Measurements from ENCODE around the gene DNAJC27.

Gene DNAJC27

DNA sequence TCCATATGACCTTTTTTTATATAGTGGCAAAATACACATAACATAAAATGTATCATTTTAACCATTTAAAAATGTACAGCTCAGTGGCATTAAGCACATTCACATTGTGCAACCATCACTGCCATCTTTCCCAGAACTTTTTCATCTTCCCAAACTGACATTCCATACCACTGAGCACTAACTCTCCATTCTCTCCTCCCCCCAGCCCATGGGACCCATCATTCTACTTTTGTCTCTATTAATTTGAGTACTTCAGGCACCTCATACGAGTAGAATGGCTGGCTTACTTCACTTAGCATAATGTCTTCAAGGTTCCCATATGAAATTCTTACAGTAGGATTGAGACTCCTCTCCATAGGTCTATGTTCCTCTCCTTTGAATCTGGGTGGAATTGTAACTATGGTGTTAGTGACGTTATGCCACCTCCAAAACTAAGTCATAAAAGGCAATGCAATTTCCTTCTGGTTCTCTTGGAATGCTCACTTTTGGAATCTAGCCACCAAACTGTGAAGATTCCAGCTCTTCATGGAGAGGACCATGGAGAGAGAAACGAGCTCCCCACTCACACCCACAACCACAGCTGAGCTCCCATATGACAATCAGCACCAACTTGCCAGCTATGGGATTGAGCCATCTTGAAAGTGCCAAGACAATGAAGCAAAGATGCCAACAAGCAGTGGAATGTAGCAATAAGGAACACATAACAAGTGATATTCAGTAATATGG is 9.8 kb upstream of the DNAJC27 start:
- H3K36me3 Mint-ChIP-seq: no peaks in the 10 kb centered on the region
- H3K9me3 Mint-ChIP-seq (ENCODE audit: low read depth): no peaks in the 10 kb centered on the region
- no peak overlapping the region for H3K27ac Mint-ChIP-seq
- peaks cover 1% of the 10 kb centered on the region for H3K4me1 Mint-ChIP-seq (ENCODE audit: low read depth)
- no peak overlapping the region for H3K4me3 Mint-ChIP-seq
- H3K27me3 Mint-ChIP-seq: no peaks in the 10 kb centered on the region

DNA sequence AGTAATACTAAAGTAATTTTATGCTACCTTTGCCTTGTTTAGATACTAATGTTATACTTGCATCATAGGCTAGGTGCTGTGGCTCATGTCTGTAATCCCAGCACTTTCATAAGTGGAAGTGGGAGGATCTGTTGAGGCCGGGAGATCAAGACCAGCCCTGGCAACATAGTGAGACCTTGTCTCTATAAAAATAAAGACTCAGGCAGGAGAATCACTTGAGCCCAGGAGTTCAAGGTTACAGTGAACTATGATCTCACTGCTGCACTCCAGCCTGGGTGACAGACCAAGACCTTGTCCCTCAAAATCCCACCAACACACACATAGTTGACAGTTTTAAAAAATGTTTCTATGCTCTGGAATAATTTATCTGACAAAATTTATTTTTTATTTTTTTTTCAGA is 6.9 kb upstream of the DNAJC27 start:
- Mint-ChIP-seq H3K4me3 (no peak overlapping the region), H3K9me3 (ENCODE audit: low read depth) (no peaks in the 10 kb centered on the region), H3K4me1 (ENCODE audit: low read depth) (no peaks in the 10 kb centered on the region), H3K27ac (no peak overlapping the region), H3K27me3 (no peaks in the 10 kb centered on the region), H3K36me3 (no peaks in the 10 kb centered on the region)

- Mint-ChIP-seq H3K4me3 (no peak overlapping the region), H3K27ac (no peak overlapping the region), H3K27me3 (no peaks in the 10 kb centered on the region), H3K4me1 (ENCODE audit: low read depth) (peaks cover 5% of the 10 kb centered on the region), H3K9me3 (ENCODE audit: low read depth) (no peaks in the 10 kb centered on the region), H3K36me3 (no peaks in the 10 kb centered on the region)
These were observed 5.9 kb upstream of the DNAJC27 start for GRCh38 chr2:24977631-24978030.

DNA sequence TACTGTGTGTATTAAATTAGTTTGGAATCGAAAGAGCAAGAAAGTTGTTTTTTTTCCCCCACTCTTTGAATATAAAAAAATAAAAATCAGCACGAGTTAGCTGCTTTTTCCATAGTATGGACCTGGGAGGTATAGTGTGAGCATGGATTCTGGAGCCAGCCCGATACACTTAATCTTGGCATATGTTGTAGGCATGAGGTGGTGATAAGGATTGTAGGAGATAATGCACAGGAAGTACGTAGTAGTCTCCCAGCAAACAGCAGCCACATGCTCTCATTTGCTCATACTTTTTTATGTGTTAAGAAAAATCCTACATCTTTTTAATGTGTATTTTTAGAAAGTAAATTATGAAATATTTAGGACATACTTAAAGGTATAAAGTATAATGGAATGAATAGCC is 2.1 kb upstream of the DNAJC27 start:
- peak overlapping the region; percentile 5 for H3K4me3 Mint-ChIP-seq
- peak overlapping the region; percentile 99 for H3K27ac Mint-ChIP-seq
- no peaks in the 10 kb centered on the region for H3K36me3 Mint-ChIP-seq
- no peaks in the 10 kb centered on the region for H3K9me3 Mint-ChIP-seq (ENCODE audit: low read depth)
- H3K27me3 Mint-ChIP-seq: no peaks in the 10 kb centered on the region
- peaks cover 17% of the 10 kb centered on the region for H3K4me1 Mint-ChIP-seq (ENCODE audit: low read depth)

DNA sequence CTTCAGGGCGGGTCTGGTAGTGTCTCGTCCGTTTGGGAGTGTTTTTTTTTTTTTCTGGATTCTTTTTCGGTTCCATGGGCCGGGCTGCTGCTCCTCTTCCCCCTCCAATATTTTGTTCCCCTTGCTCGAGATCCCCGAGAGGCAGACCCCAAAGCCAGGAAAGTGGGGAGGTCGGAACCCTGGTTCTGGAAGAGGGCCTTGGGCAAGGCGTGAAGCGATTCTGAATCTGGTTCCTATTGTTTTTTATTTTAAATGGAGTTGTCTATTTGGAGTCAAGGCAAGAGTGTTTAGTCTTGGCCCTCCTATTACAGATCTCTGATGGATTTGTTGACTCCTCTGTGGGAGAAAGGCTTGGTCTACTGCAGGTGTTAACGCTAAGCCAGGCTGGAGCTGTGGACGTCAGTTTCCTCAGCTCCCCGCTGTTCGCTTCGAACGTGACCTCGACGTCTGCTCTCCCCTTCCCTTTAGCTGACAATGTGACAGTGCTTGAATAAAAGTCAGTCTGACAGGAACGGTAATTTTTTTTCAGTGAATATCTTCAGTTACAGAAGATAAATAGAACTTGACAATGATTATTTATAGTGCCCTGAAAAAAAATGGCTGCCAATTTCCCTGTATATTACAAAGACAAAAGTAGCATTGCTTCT is 683 bp upstream of the DNAJC27 start:
- Mint-ChIP-seq H3K27ac (peak overlapping the region; percentile 99), H3K4me3 (peak overlapping the region; percentile 95), H3K36me3 (no peaks in the 10 kb centered on the region), H3K27me3 (no peaks in the 10 kb centered on the region), H3K9me3 (ENCODE audit: low read depth) (no peaks in the 10 kb centered on the region), H3K4me1 (ENCODE audit: low read depth) (peaks cover 17% of the 10 kb centered on the region)

GRCh38 chr2:24971286-24971535 is 544 bp downstream of the DNAJC27 start:
- Mint-ChIP-seq H3K4me1 (ENCODE audit: low read depth) (peaks cover 17% of the 10 kb centered on the region), H3K9me3 (ENCODE audit: low read depth) (no peaks in the 10 kb centered on the region), H3K4me3 (peak overlapping the region; percentile 95), H3K27me3 (no peaks in the 10 kb centered on the region), H3K27ac (peak overlapping the region; percentile 99), H3K36me3 (peaks cover 5% of the 10 kb centered on the region)

GRCh38 chr2:24970483-24971285 is 1.1 kb downstream of the DNAJC27 start:
- Mint-ChIP-seq H3K36me3 (peaks cover 9% of the 10 kb centered on the region), H3K9me3 (ENCODE audit: low read depth) (no peaks in the 10 kb centered on the region), H3K27me3 (no peaks in the 10 kb centered on the region), H3K4me1 (ENCODE audit: low read depth) (peaks cover 17% of the 10 kb centered on the region), H3K27ac (peak overlapping the region; percentile 99), H3K4me3 (peak overlapping the region; percentile 95)

DNA sequence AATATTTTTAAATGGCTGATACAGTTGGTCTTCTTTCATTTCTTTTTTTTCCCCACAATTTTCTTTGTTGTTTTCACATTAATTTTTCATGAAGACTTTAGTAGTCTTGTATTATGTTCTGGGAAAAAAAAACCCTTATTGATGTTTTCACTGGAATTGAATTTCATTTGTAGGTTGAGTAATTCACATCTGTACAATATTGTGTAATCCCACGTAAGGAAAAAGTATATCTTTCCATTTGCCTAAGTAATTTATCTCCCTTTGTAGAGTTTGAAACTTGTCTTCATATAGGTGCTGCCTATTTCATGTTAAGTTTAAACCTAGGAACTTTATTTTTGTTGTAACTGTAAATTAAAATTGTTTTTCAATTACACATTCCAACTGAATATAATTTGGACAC is 2.0 kb downstream of the DNAJC27 start:
- no peak overlapping the region for H3K27ac Mint-ChIP-seq
- peaks cover 17% of the 10 kb centered on the region for H3K4me1 Mint-ChIP-seq (ENCODE audit: low read depth)
- H3K27me3 Mint-ChIP-seq: no peaks in the 10 kb centered on the region
- no peak overlapping the region for H3K4me3 Mint-ChIP-seq
- H3K9me3 Mint-ChIP-seq (ENCODE audit: low read depth): no peaks in the 10 kb centered on the region
- peaks cover 10% of the 10 kb centered on the region for H3K36me3 Mint-ChIP-seq

- no peaks in the 10 kb centered on the region for H3K27me3 Mint-ChIP-seq
- H3K36me3 Mint-ChIP-seq: peaks cover 47% of the 10 kb centered on the region
- no peak overlapping the region for H3K27ac Mint-ChIP-seq
- peaks cover 7% of the 10 kb centered on the region for H3K4me1 Mint-ChIP-seq (ENCODE audit: low read depth)
- peaks cover under 1% of the 10 kb centered on the region for H3K9me3 Mint-ChIP-seq (ENCODE audit: low read depth)
- H3K4me3 Mint-ChIP-seq: no peak overlapping the region
These were observed 9.9 kb downstream of the DNAJC27 start for GRCh38 chr2:24961903-24962302.

DNA sequence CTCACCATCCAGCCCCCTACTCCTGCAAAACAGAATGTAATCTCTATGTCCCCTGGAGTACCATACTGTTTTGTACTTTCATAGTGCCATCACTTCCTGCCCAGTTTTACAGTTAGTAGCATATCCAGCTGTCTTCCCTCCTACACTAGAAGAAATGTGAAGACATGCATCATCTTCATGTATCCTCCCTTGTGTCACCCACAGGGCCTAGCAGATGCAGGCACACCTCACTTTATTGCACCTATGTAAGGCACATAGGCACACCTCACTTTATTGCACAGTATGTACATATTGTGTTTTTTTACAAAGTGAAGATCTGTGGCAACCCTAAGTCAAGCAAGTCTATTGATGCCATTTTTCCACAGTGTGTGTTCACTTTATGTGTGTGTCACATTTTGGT is 12.0 kb downstream of the DNAJC27 start:
- Mint-ChIP-seq H3K27me3 (no peaks in the 10 kb centered on the region), H3K4me3 (no peak overlapping the region), H3K27ac (peak overlapping the region; percentile 2), H3K36me3 (peaks cover 59% of the 10 kb centered on the region), H3K4me1 (ENCODE audit: low read depth) (peaks cover 7% of the 10 kb centered on the region), H3K9me3 (ENCODE audit: low read depth) (peaks cover 18% of the 10 kb centered on the region)

DNA sequence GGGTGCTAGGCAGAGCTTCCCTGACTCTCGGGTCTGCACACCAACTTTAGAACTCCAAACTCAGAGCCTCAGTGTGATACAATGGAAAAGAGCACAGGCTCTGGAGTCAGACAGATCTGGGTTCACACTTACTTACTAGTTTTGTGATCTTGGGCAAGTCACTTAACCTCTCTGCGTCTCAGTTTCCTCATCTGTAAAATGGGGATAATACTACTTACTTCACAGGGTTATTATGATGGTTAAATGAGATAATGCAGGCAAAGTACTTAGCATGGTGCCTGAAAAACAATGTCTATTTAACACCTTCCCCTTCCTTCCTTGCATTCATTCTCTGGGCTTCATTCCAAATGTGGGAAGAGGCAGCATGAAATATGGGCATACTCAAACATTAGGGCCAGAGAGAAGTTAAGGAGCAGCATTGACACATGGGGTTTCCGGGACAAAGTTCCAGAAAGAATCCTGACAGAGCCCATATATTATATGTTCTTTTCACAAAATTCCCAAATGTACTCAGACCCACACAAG is 13.3 kb downstream of the DNAJC27 start:
- peaks cover 18% of the 10 kb centered on the region for H3K9me3 Mint-ChIP-seq (ENCODE audit: low read depth)
- peaks cover 7% of the 10 kb centered on the region for H3K4me1 Mint-ChIP-seq (ENCODE audit: low read depth)
- no peak overlapping the region for H3K27ac Mint-ChIP-seq
- no peaks in the 10 kb centered on the region for H3K27me3 Mint-ChIP-seq
- H3K36me3 Mint-ChIP-seq: peaks cover 64% of the 10 kb centered on the region
- H3K4me3 Mint-ChIP-seq: no peak overlapping the region

- Mint-ChIP-seq H3K36me3 (peaks cover 61% of the 10 kb centered on the region), H3K9me3 (ENCODE audit: low read depth) (peaks cover 18% of the 10 kb centered on the region), H3K4me1 (ENCODE audit: low read depth) (peaks cover 7% of the 10 kb centered on the region), H3K27ac (no peak overlapping the region), H3K4me3 (no peak overlapping the region), H3K27me3 (no peaks in the 10 kb centered on the region)
These were observed 13.8 kb downstream of the DNAJC27 start for GRCh38 chr2:24957976-24958375.

GRCh38 chr2:24957221-24957620 is 14.5 kb downstream of the DNAJC27 start:
- Mint-ChIP-seq H3K9me3 (ENCODE audit: low read depth) (peaks cover 18% of the 10 kb centered on the region), H3K27ac (no peak overlapping the region), H3K27me3 (no peaks in the 10 kb centered on the region), H3K36me3 (peaks cover 58% of the 10 kb centered on the region), H3K4me1 (ENCODE audit: low read depth) (peaks cover 7% of the 10 kb centered on the region), H3K4me3 (no peak overlapping the region)

GRCh38 chr2:24955921-24956320 is 15.8 kb downstream of the DNAJC27 start:
- peaks cover 5% of the 10 kb centered on the region for H3K4me1 Mint-ChIP-seq (ENCODE audit: low read depth)
- no peak overlapping the region for H3K27ac Mint-ChIP-seq
- H3K4me3 Mint-ChIP-seq: no peak overlapping the region
- H3K27me3 Mint-ChIP-seq: no peaks in the 10 kb centered on the region
- peaks cover 48% of the 10 kb centered on the region for H3K36me3 Mint-ChIP-seq
- peaks cover 18% of the 10 kb centered on the region for H3K9me3 Mint-ChIP-seq (ENCODE audit: low read depth)

GRCh38 chr2:24955232-24955631 is 16.5 kb downstream of the DNAJC27 start:
- Mint-ChIP-seq H3K9me3 (ENCODE audit: low read depth) (peaks cover 18% of the 10 kb centered on the region), H3K27me3 (no peaks in the 10 kb centered on the region), H3K27ac (no peak overlapping the region), H3K4me1 (ENCODE audit: low read depth) (peaks cover 4% of the 10 kb centered on the region), H3K4me3 (no peak overlapping the region), H3K36me3 (peaks cover 45% of the 10 kb centered on the region)
